ENCODE results near the gene TPRN.
"Not testable (repeated sequence)": the region's sequence is repeated elsewhere in the genome, so short reads cannot be mapped to it uniquely, and the experiment has no call there.

The TPRN gene

DNA sequence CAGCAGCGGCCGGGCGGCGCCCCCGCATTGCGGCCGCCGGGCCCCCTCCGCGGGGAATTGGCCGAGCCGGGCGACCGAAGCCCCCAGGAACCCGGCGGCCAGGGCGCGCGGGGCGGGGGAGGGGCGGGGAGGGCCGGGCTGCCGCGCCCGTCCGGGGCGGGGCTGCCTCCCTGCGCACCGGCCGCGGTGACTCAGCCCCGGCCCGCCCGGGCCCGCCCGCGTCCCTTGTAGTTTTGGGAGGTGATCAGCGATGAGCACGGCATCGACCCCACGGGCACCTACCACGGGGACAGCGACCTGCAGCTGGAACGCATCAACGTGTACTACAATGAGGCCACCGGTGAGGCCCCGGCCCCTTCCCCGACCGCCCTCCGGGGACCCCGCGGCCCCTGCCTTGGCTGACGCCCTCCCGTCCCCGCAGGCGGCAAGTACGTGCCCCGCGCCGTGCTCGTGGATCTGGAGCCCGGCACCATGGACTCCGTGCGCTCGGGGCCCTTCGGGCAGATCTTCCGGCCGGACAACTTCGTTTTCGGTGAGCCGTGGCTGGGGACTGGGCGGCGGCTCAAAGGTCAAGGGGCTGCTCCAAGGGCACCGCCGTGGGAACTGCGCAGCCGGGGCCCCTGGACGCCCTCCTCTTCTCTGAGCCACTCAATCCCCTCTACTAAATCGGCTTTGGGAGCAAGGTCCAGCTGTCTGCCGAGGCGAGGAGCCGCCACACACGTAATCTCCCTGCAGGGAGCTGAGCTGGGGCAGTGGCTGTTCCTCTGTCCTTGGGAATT, 41.1 kb upstream of the TPRN start:
- TF ChIP-seq TAF1 (IDR thresholded peaks at IDR 0.05; ENCODE audit: borderline replicate concordance, low read depth, low read length) (no peak), POLR2AphosphoS5 (IDR thresholded peaks at IDR 0.05; ENCODE audit: low read depth, low read length) (no peak), POLR2A (IDR thresholded peaks at IDR 0.05; ENCODE audit: low read depth, low read length) (no peak)
- DNase-seq (ENCODE audit: insufficient read length) (peak; percentile 62), FAIRE-seq (no peak)

DNA sequence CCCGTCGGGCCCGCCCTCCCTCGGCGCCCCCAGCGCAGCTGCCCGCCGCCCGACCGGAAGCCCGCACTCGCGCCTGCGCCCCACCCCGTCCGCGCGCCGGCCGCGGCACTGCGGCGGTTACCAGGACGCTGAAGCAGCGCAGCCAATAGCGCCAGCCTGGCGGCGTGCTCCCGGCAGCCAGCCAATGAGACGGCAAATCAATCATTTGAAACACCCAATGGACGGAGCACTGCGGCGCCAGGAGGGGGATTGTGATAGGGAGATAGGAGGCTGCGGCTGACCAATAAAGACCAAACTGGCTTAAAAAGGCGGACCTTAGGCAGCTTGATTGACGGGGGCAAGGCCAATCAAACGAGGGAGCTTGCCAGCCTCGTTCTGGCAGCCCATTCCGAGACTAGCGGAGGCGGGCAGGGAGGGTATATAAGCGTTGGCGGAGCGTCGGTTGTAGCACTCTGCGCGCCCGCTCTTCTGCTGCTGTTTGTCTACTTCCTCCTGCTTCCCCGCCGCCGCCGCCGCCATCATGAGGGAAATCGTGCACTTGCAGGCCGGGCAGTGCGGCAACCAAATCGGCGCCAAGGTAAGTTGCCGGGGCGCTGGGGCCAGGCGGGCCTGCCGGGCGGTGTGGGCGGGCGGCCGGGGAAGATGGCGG, 40.4 kb upstream of the TPRN start, which contains the start of gene TUBB4B:
TUBB4B (plus strand) TSS at position 447 of the 649 bp plus-strand sequence; CDS start at position 521, 74 bp downstream.
- FAIRE-seq: peak; percentile 100
- TF ChIP-seq POLR2AphosphoS5 (IDR thresholded peaks at IDR 0.05; ENCODE audit: low read depth, low read length): peak; percentile 99
- TF ChIP-seq TAF1 (IDR thresholded peaks at IDR 0.05; ENCODE audit: borderline replicate concordance, low read depth, low read length): peak; percentile 98
- TF ChIP-seq POLR2A (IDR thresholded peaks at IDR 0.05; ENCODE audit: low read depth, low read length): peak; percentile 99
- peak; percentile 100 for DNase-seq (ENCODE audit: insufficient read length)

GRCh38 chr9:137240318-137240840, 39.8 kb upstream of the TPRN start:
- FAIRE-seq (no peak), DNase-seq (ENCODE audit: insufficient read length) (peak; percentile 75)
- TF ChIP-seq TAF1 (IDR thresholded peaks at IDR 0.05; ENCODE audit: borderline replicate concordance, low read depth, low read length): 0 out of 2 replicates have a peak, but pooled peaks have one; percentile 9
- TF ChIP-seq POLR2A (IDR thresholded peaks at IDR 0.05; ENCODE audit: low read depth, low read length): no peak

GRCh38 chr9:137239541-137240200, 39.1 kb upstream of the TPRN start:
- DNase-seq (ENCODE audit: insufficient read length); FAIRE-seq: not testable (repeated sequence)

DNA sequence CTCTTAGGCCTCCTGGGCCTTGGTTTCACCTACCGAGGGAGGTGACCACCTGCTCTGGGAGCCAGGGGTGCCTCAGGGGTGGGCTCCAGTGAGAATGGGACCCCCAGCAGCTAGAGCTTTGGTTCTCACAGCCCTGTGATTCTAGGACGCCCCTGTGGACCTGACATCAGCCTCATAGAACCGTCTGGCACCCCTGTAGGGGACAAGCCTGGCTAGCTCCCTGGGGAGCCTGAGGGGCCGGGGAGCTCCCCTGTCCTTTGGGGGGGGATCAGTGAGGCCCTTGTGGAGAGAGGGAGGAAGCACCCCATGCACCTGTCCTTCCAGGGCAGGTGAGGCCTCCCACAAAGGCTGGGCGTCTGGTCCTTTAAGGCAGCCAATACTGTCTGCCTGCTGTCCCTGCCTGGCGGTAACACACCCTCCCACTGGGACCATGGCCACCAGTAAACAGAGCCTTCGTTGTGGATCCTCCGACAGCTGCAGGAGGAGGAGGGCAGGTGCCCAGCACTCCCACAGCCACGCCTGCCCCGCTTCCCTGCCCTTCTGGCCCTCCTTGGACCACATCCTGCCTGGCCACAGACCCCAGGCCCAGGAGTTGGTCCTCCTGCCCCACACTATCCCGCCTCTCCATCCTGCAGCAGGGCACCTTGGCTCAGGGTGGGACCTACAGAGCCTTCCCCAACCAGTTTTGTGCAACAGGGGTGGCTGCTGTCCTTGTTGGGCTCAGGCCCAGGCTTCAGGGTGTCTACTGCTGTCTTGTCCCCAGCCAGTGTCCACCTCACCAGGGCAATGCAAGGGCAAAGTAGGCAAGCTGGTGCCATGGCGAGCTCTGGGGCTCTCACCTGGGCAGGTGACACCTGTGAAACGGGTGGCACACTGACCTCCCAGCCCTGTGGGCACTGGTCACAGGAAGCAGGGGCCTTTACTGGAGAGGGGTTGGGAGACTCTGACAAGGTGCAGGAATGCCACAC, 37.5 kb upstream of the TPRN start:
- TF ChIP-seq POLR2AphosphoS5 (IDR thresholded peaks at IDR 0.05; ENCODE audit: low read depth, low read length) (no peak), POLR2A (IDR thresholded peaks at IDR 0.05; ENCODE audit: low read depth, low read length) (no peak), TAF1 (IDR thresholded peaks at IDR 0.05; ENCODE audit: borderline replicate concordance, low read depth, low read length) (no peak)
- FAIRE-seq (no peak), DNase-seq (ENCODE audit: insufficient read length) (no peak)

GRCh38 chr9:137236936-137237421, 36.4 kb upstream of the TPRN start:
- TF ChIP-seq POLR2A (IDR thresholded peaks at IDR 0.05; ENCODE audit: low read depth, low read length): no peak
- TF ChIP-seq TAF1 (IDR thresholded peaks at IDR 0.05; ENCODE audit: borderline replicate concordance, low read depth, low read length): no peak
- no peak for TF ChIP-seq POLR2AphosphoS5 (IDR thresholded peaks at IDR 0.05; ENCODE audit: low read depth, low read length)
- FAIRE-seq (peak; percentile 67), DNase-seq (ENCODE audit: insufficient read length) (no peak)

DNA sequence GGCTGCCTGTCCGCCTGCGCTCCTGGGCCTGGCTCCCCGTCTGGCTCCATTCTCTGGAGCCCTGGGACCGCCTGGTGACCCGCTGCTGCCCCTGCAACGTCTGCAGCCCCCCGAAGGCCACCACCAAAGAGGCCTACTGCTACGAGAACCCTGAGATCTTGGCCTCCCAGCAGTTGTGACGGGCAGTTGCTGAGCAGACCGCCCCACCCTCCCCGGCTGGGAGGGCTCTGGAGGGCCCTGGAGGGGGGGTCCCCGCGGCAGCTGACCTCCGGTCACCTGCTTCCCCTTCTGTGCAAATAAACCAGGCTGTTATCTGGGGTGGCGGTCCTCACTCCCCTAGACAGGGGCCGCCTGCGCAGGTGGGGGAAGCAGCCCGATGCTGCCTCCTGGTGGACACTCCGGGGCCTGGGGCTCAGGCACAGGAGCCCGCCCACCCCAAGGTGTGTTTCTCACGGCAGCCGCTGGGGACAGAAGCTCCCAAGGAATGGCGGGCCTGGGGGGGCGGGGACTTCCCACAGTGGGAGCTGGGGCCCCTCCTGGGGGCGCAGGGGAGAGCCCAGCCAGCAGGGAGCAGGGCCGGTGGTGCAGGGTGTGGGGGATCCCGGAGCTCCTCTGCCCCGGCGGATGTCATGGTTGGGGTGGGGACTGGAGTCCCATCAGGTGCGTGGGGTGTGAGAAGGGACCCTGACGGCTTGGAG, 35.8 kb upstream of the TPRN start:
- DNase-seq (ENCODE audit: insufficient read length) (peak; percentile 100), FAIRE-seq (peak; percentile 96)
- no peak for TF ChIP-seq POLR2AphosphoS5 (IDR thresholded peaks at IDR 0.05; ENCODE audit: low read depth, low read length)
- no peak for TF ChIP-seq TAF1 (IDR thresholded peaks at IDR 0.05; ENCODE audit: borderline replicate concordance, low read depth, low read length)
- no peak for TF ChIP-seq POLR2A (IDR thresholded peaks at IDR 0.05; ENCODE audit: low read depth, low read length)

- DNase-seq (ENCODE audit: insufficient read length) (no peak), FAIRE-seq (no peak)
- TF ChIP-seq POLR2A (IDR thresholded peaks at IDR 0.05; ENCODE audit: low read depth, low read length) (no peak), POLR2AphosphoS5 (IDR thresholded peaks at IDR 0.05; ENCODE audit: low read depth, low read length) (no peak), TAF1 (IDR thresholded peaks at IDR 0.05; ENCODE audit: borderline replicate concordance, low read depth, low read length) (no peak)
Measured at GRCh38 chr9:137235424-137236237, 35.1 kb upstream of the TPRN start.

- TF ChIP-seq POLR2AphosphoS5 (IDR thresholded peaks at IDR 0.05; ENCODE audit: low read depth, low read length) (no peak), TAF1 (IDR thresholded peaks at IDR 0.05; ENCODE audit: borderline replicate concordance, low read depth, low read length) (no peak), POLR2A (IDR thresholded peaks at IDR 0.05; ENCODE audit: low read depth, low read length) (no peak)
- no peak for FAIRE-seq
- DNase-seq (ENCODE audit: insufficient read length): no peak
Measured at GRCh38 chr9:137234758-137235423, 34.4 kb upstream of the TPRN start.

Measured in GM12892 (cell line).